ENCODE measurements around the gene MED29. TPM values are rescaled to one million over a fixed set of nuclear protein-coding genes. Genes with fewer than 3 reads are reported as not detected.

The MED29 gene
- 10 to 100 TPM; 34.1 to 42.3 (median 38.4) TPM for polyA plus RNA-seq (ENCODE audit: insufficient read length in 4 of 4)

- DNase-seq (ENCODE audit: low read depth in 4 of 4, low spot score in 3 of 4) = peak; percentile 99
These were observed at the start of gene MED29, which contains the start of gene PAF1 for GRCh38 chr19:39390751-39391437. Gene MED29, plus strand, starts transcription at chr19:39391378. Its CDS starts 45 bp downstream, at chr19:39391423. Gene PAF1, minus strand, starts transcription at chr19:39391106. Its CDS starts 242 bp downstream, at chr19:39390864.

- DNase-seq (ENCODE audit: low read depth in 4 of 4, low spot score in 3 of 4) = peak; percentile 93 to 97 (median 94)
These were observed 49.2 kb upstream of the MED29 start, which contains the start of gene SAMD4B for GRCh38 chr19:39341719-39342604. Gene SAMD4B, plus strand, starts transcription at chr19:39342421. Its CDS starts 14,473 bp downstream, at chr19:39356894.

- no peak for DNase-seq (ENCODE audit: low read depth in 4 of 4, low spot score in 3 of 4)
These were observed 48.4 kb upstream of the MED29 start for GRCh38 chr19:39342647-39343305.

GRCh38 chr19:39345956-39346355 lies 45.2 kb upstream of the MED29 start:
- DNase-seq (ENCODE audit: low read depth in 4 of 4, low spot score in 3 of 4) = no peak

- DNase-seq (ENCODE audit: low read depth in 4 of 4, low spot score in 3 of 4) = no peak
These were observed 43.6 kb upstream of the MED29 start for GRCh38 chr19:39347332-39348164.

- DNase-seq (ENCODE audit: low read depth in 4 of 4, low spot score in 3 of 4) = no peak
These were observed 41.9 kb upstream of the MED29 start for GRCh38 chr19:39349326-39349725.

- DNase-seq (ENCODE audit: low read depth in 4 of 4, low spot score in 3 of 4) = no peak
These were observed 41.0 kb upstream of the MED29 start for GRCh38 chr19:39350156-39350555.

GRCh38 chr19:39351537-39352064 lies 39.6 kb upstream of the MED29 start:
- DNase-seq (ENCODE audit: low read depth in 4 of 4, low spot score in 3 of 4) = no peak

- DNase-seq (ENCODE audit: low read depth in 4 of 4, low spot score in 3 of 4) = no peak
These were observed 38.6 kb upstream of the MED29 start for GRCh38 chr19:39352381-39353255.

- no peak for DNase-seq (ENCODE audit: low read depth in 4 of 4, low spot score in 3 of 4)
These were observed 35.9 kb upstream of the MED29 start for GRCh38 chr19:39355253-39355652.

GRCh38 chr19:39356073-39356472 lies 35.1 kb upstream of the MED29 start:
- no peak for DNase-seq (ENCODE audit: low read depth in 4 of 4, low spot score in 3 of 4)

- no peak for DNase-seq (ENCODE audit: low read depth in 4 of 4, low spot score in 3 of 4)
These were observed 34.5 kb upstream of the MED29 start for GRCh38 chr19:39356647-39357046.

GRCh38 chr19:39359026-39359425 lies 32.2 kb upstream of the MED29 start:
- no peak for DNase-seq (ENCODE audit: low read depth in 4 of 4, low spot score in 3 of 4)

GRCh38 chr19:39360599-39360998 lies 30.6 kb upstream of the MED29 start:
- no peak for DNase-seq (ENCODE audit: low read depth in 4 of 4, low spot score in 3 of 4)

- DNase-seq (ENCODE audit: low read depth in 4 of 4, low spot score in 3 of 4) = no peak
These were observed 28.2 kb upstream of the MED29 start for GRCh38 chr19:39362682-39363657.

- DNase-seq (ENCODE audit: low read depth in 4 of 4, low spot score in 3 of 4) = no peak
These were observed 27.2 kb upstream of the MED29 start for GRCh38 chr19:39363901-39364457.

- DNase-seq (ENCODE audit: low read depth in 4 of 4, low spot score in 3 of 4) = no peak
These were observed 25.6 kb upstream of the MED29 start for GRCh38 chr19:39365531-39365930.

Measured in left renal pelvis (tissue), 4 donors.